Upper lobe of right lung (tissue), 1 donor: ENCODE results near the gene SOWAHD. TPM values are rescaled to one million over a fixed set of nuclear protein-coding genes. Genes with fewer than 3 reads are reported as not detected.

Experiments
- ATAC-seq: fragments of 200-7000 bp; cut with Tn5 transposase; one replicate; pipeline ENCODE4 v1.9.1; 2020; ENCODE audit warnings: mild to moderate bottlenecking, moderate library complexity
- DNase-seq: peaks from one replicate; pipeline ENCODE4 v3.0.0-alpha.2; 2020
- H3K27ac ChIP-seq: fragments of 200-600 bp; one replicate; pipeline ENCODE4 v1.8.0; 2022
- H3K27me3 ChIP-seq: fragments of 200-600 bp; one replicate; pipeline ENCODE4 v1.8.0; 2022; ENCODE audit warnings: mild to moderate bottlenecking
- H3K36me3 ChIP-seq: fragments of 200-600 bp; one replicate; pipeline ENCODE4 v1.8.0; 2022
- H3K4me1 ChIP-seq: fragments of 200-600 bp; one replicate; pipeline ENCODE4 v1.8.0; 2022
- H3K4me3 ChIP-seq: fragments of 200-600 bp; one replicate; pipeline ENCODE4 v1.8.0; 2022; ENCODE audit warnings: mild to moderate bottlenecking
- H3K9me3 ChIP-seq: fragments of 200-600 bp; one replicate; pipeline ENCODE4 v1.8.0; 2022
- CTCF ChIP-seq: fragments of 200-600 bp; IDR thresholded peaks from one replicate; pipeline ENCODE4 v1.8.0; 2022; ENCODE audit warnings: antibody characterized with exemption
- intact Hi-C: fragments of 100-400 bp; cut with DNase I; formaldehyde crosslinking; loops from one replicate; pipeline ENCODE4 v1.11.0; 2022
- long read RNA-seq: library from polyadenylated mRNA; unstranded; transcript quantifications from one replicate; pipeline ENCODE4 v2.0.0, GENCODE V29; 2021
- total RNA-seq: library from RNA; stranded (reverse); fragmentation: NEBNext Ultra II Directional; extraction: Animal tissue kit (Norgen Biotek cat#: 25700); gene quantifications from one replicate; pipeline ENCODE4 v1.2.1, GENCODE V29; 2021
- donor health status: DM: no; HTN: yes; CAD: no; lungs with severe emphysema.

Gene SOWAHD
- 4.0 TPM for total RNA-seq
- long read RNA-seq, transcript SOWAHD-201 (1 exons, 1,552 nt) = major isoform, 6 of 6 reads
- long read RNA-seq, partial matches to known transcripts = 0 of 6 reads
- long read RNA-seq, other reads (novel, unspliced or antisense) = 0 of 6 reads

DNA sequence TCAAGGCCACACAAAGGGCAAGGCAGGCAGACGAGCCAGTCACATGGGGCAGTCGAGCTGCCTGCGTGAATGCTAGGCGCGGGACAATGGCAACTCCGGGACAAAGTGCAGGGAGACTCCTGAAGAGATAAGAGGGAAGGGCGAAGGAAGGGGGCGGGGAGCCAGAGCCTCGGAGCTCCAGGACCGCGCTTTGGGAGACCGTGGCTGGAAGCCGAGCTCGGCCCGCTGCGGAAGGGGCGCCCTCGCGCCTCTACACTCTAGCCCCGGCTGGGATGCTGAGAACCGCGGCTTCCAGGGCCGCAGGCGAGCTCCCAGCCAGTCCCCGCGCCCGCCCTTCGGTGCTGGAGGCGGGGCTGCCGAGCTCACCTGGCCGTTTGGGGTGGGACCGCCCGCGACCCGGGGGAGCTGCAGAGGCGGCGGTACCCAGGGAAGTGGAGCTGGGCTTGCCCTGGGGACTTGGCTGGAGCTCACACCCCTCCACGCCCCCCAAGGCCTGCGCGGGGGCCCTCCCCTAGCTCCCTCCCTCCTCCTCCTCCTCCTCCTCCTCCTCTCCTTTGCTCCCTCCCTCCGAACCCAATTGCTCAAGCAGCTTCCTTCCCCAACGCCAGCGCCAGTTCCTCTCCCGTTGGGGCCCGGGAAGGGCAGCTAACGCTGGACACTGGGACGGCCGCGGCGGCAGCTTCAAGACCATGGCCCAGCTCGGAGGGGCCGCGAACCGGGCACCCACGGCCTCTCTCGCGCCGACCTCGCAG is at the start of gene SOWAHD:
SOWAHD (plus strand) TSS at position 610 of the 752 bp plus-strand sequence; CDS start at position 690, 80 bp downstream.
- intact Hi-C loops = no loop called here
- no peak for TF ChIP-seq CTCF
- H3K9me3 ChIP-seq = no peaks in the 10 kb centered on the region
- ATAC-seq (peak; percentile 79), DNase-seq (peak; percentile 74)
- H3K27me3 ChIP-seq = no peaks in the 10 kb centered on the region
- H3K4me3 ChIP-seq = peak within 1 kb of the TSS; percentile 53
- H3K4me1 ChIP-seq = no peaks in the 10 kb centered on the region
- H3K27ac ChIP-seq = no peak within 1 kb of the TSS
- no peaks in the 10 kb centered on the region for H3K36me3 ChIP-seq

DNA sequence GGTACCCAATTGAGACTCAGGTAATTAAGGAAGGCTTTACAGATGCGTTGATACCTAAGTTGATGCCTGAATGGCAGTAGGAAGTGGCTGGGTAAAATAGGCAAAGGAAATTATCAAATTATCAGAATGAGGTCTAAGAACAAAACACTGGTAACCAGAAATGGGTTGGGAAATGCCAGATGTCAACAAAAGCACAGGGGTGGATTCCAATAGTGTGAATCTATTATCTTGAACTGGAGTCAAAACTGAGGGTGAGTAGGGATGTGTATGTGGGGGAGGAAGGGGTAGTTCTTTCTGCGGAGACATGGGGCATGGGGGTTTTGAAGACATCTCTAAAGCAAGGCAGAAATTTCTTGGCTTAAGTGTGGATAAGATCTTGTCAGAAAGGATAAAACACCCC is 49.5 kb upstream of the SOWAHD start:
- Histone ChIP-seq H3K4me3 (no peak overlapping the region), H3K27me3 (no peaks in the 10 kb centered on the region), H3K36me3 (no peaks in the 10 kb centered on the region), H3K4me1 (no peaks in the 10 kb centered on the region), H3K27ac (no peak overlapping the region), H3K9me3 (no peaks in the 10 kb centered on the region)
- ATAC-seq (no peak), DNase-seq (no peak)
- intact Hi-C loops = no loop called here
- TF ChIP-seq CTCF = no peak

GRCh38 chrX:119709630-119710029 is 48.8 kb upstream of the SOWAHD start:
- H3K36me3 ChIP-seq = no peaks in the 10 kb centered on the region
- intact Hi-C loops = no loop called here
- no peaks in the 10 kb centered on the region for H3K9me3 ChIP-seq
- no peak for ATAC-seq
- no peak overlapping the region for H3K4me3 ChIP-seq
- DNase-seq = no peak
- no peak for TF ChIP-seq CTCF
- no peak overlapping the region for H3K27ac ChIP-seq
- H3K27me3 ChIP-seq = no peaks in the 10 kb centered on the region
- H3K4me1 ChIP-seq = no peaks in the 10 kb centered on the region

DNA sequence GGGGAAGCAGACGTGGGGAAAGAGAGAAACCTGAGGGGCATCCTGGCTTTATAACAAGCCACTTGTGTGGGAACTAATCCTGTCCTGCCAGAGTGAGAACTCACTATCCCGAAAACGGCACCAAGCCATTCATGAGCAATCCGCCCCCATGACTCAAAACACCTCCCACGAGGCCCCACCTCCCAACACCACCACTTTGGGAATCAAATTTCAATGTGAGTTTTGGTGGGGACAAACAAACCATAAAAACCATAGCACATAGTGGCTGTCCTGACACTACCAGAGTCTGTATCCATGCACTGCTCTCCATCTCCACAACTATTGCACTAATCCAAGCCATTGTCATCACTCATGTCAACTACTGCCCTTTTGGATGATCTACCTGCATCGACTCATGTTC is 36.9 kb upstream of the SOWAHD start:
- H3K27ac ChIP-seq = no peak overlapping the region
- intact Hi-C loops = no loop called here
- no peaks in the 10 kb centered on the region for H3K9me3 ChIP-seq

GRCh38 chrX:119721926-119722325 is 36.5 kb upstream of the SOWAHD start:
- Histone ChIP-seq H3K27ac (no peak overlapping the region), H3K27me3 (no peaks in the 10 kb centered on the region), H3K36me3 (no peaks in the 10 kb centered on the region), H3K4me1 (no peaks in the 10 kb centered on the region), H3K4me3 (no peak overlapping the region), H3K9me3 (no peaks in the 10 kb centered on the region)
- DNase-seq (no peak), ATAC-seq (no peak)
- no peak for TF ChIP-seq CTCF
- intact Hi-C loops = no loop called here

More for the DNA sequence above, 36.9 kb upstream of the SOWAHD start:
- Histone ChIP-seq H3K36me3 (no peaks in the 10 kb centered on the region), H3K4me1 (no peaks in the 10 kb centered on the region), H3K4me3 (no peak overlapping the region), H3K27me3 (no peaks in the 10 kb centered on the region)
- DNase-seq (no peak), ATAC-seq (no peak)
- TF ChIP-seq CTCF = no peak
